GM23338 (cell line): ENCODE results near the gene NDUFS7. TPM values are rescaled to one million over a fixed set of nuclear protein-coding genes. Genes with fewer than 3 reads are reported as not detected.

Experiments
- ATAC-seq: fragments of 200-7000 bp; cut with Tn5 transposase; 3 replicates; pipeline ENCODE4 v1.9.1; 2020
- DNase-seq: peaks from one replicate; pipeline ENCODE4 v3.0.0-alpha.2; 2015; ENCODE audit warnings: low spot score
- H2AFZ ChIP-seq: fragments of 200-600 bp; sonication (generic); 2 replicates; pipeline ENCODE4 v1.8.0; 2016; ENCODE audit warnings: antibody characterized with exemption, mild to moderate bottlenecking, moderate library complexity
- H3F3A ChIP-seq: fragments of 200-600 bp; sonication (generic); replicated peaks from 2 replicates; pipeline ENCODE4 v1.8.0; 2017; ENCODE audit warnings: antibody characterized with exemption, mixed run types, low read depth
- H3K27ac ChIP-seq: fragments of 200-600 bp; sonication (generic); 2 replicates; pipeline ENCODE4 v1.6.1; 2016; ENCODE audit warnings: low read depth
- H3K27me3 ChIP-seq: fragments of 200-600 bp; sonication (generic); 2 replicates; pipeline ENCODE4 v1.8.0; 2016; ENCODE audit warnings: mild to moderate bottlenecking, mixed run types, moderate library complexity; ENCODE audit not compliant: insufficient read depth
- H3K36me3 ChIP-seq: fragments of 200-600 bp; sonication (generic); 2 replicates; pipeline ENCODE4 v1.8.0; 2016; ENCODE audit warnings: mild to moderate bottlenecking; ENCODE audit not compliant: insufficient read depth
- H3K4me1 ChIP-seq: fragments of 200-600 bp; sonication (generic); 2 replicates; pipeline ENCODE4 v1.8.0; 2016; ENCODE audit warnings: mild to moderate bottlenecking, moderate library complexity; ENCODE audit not compliant: insufficient read depth
- H3K4me2 ChIP-seq: fragments of 200-600 bp; sonication (generic); 2 replicates; pipeline ENCODE4 v1.7.1; 2017; ENCODE audit warnings: mixed run types
- H3K4me3 ChIP-seq: fragments of 200-600 bp; sonication (generic); 2 replicates; pipeline ENCODE4 v1.6.1; 2016; ENCODE audit warnings: mixed run types
- H3K79me2 ChIP-seq: fragments of 200-600 bp; sonication (generic); replicated peaks from 2 replicates; pipeline ENCODE4 v1.8.0; 2017; ENCODE audit warnings: mild to moderate bottlenecking; ENCODE audit not compliant: insufficient read depth
- H3K9me2 ChIP-seq: fragments of 200-600 bp; sonication (generic); 2 replicates; pipeline ENCODE4 v1.8.0; 2017; ENCODE audit not compliant: insufficient read depth
- H4K20me1 ChIP-seq: fragments of 200-600 bp; sonication (generic); replicated peaks from 2 replicates; pipeline ENCODE4 v1.8.0; 2017; ENCODE audit warnings: mild to moderate bottlenecking; ENCODE audit not compliant: insufficient read depth
- H3K27ac Mint-ChIP-seq: 2 replicates; pipeline ENCODE4 v1.8.0; 2020; ENCODE audit warnings: inconsistent platforms, mild to moderate bottlenecking, moderate library complexity, mixed read lengths
- H3K27me3 Mint-ChIP-seq: 3 replicates; pipeline ENCODE4 v1.8.0; 2022; ENCODE audit warnings: low read depth, mild to moderate bottlenecking, moderate library complexity, mixed read lengths, inconsistent platforms; ENCODE audit not compliant: insufficient read depth, poor library complexity
- H3K36me3 Mint-ChIP-seq: 3 replicates; pipeline ENCODE4 v1.8.0; 2021; ENCODE audit warnings: low read depth, mild to moderate bottlenecking, inconsistent platforms, moderate library complexity, mixed read lengths
- H3K4me1 Mint-ChIP-seq: 3 replicates; pipeline ENCODE4 v1.8.0; 2020; ENCODE audit warnings: mild to moderate bottlenecking, inconsistent platforms, mixed read lengths
- H3K4me3 Mint-ChIP-seq: 3 replicates; pipeline ENCODE4 v1.8.0; 2021; ENCODE audit warnings: moderate library complexity, mild to moderate bottlenecking, inconsistent platforms, mixed read lengths
- H3K9me3 Mint-ChIP-seq: 3 replicates; pipeline ENCODE4 v1.8.0; 2020; ENCODE audit warnings: moderate library complexity, mild to moderate bottlenecking, inconsistent platforms, mixed read lengths
- CREB1 ChIP-seq: fragments of 250-450 bp; sonication (Bioruptor Pico); IDR thresholded peaks from 2 replicates; pipeline ENCODE4 v1.5.0; 2020; ENCODE audit warnings: low read depth, mild to moderate bottlenecking, moderate library complexity
- EZH2 ChIP-seq: fragments of 200-600 bp; sonication (generic); IDR thresholded peaks from one replicate; pipeline ENCODE4 v1.8.0; 2017; ENCODE audit warnings: antibody characterized with exemption, mild to moderate bottlenecking, low read depth; ENCODE audit not compliant: unreplicated experiment
- EZH2phosphoT487 ChIP-seq: fragments of 200-600 bp; sonication (generic); IDR thresholded peaks from one replicate; pipeline ENCODE4 v1.8.1; 2018; ENCODE audit warnings: antibody characterized with exemption; ENCODE audit not compliant: unreplicated experiment
- JUNB ChIP-seq: IDR thresholded peaks from one replicate; pipeline ENCODE4 v1.6.1; 2016; ENCODE audit warnings: antibody characterized with exemption; ENCODE audit not compliant: unreplicated experiment
- NANOG ChIP-seq: IDR thresholded peaks from 2 replicates; pipeline ENCODE4 v1.6.1; 2016; ENCODE audit warnings: antibody characterized with exemption, borderline replicate concordance
- POLR2AphosphoS5 ChIP-seq: IDR thresholded peaks from 2 replicates; pipeline ENCODE4 v1.6.1; 2016; ENCODE audit warnings: antibody characterized with exemption, low read depth
- STAT1 ChIP-seq: IDR thresholded peaks from one replicate; pipeline ENCODE4 v1.6.1; 2016; ENCODE audit warnings: antibody characterized with exemption; ENCODE audit not compliant: unreplicated experiment
- ZNF114 ChIP-seq: fragments of 250-450 bp; sonication (Bioruptor Pico); IDR thresholded peaks from 2 replicates; pipeline ENCODE4 v1.5.0; 2020; ENCODE audit warnings: mild to moderate bottlenecking, moderate library complexity
- ZNF331 ChIP-seq: fragments of 250-450 bp; sonication (Bioruptor Pico); IDR thresholded peaks from 2 replicates; pipeline ENCODE4 v1.5.0; 2020; ENCODE audit warnings: low read depth, mild to moderate bottlenecking, moderate library complexity
- ZNF462 ChIP-seq: fragments of 250-450 bp; sonication (Bioruptor Pico); IDR thresholded peaks from 2 replicates; pipeline ENCODE4 v1.5.0; 2020; ENCODE audit warnings: mild to moderate bottlenecking, moderate library complexity
- polyA plus RNA-seq: library from polyadenylated mRNA; unstranded; fragments of >200 nt; fragmentation: Nextera tagmentation; extraction: Ambion mirVana; gene quantifications from 2 replicates; pipeline ENCODE4 v1.2.1, GENCODE V29; 2016
- total RNA-seq: library from RNA; depleted of rRNA; stranded (reverse); fragments of >200 nt; shearing (Covaris generic); gene quantifications from 2 replicates; pipeline ENCODE4 v1.2.3, GENCODE V29; 2014
- TF ChIP-seq, protein P1 (sequence below), 2 experiments: fragments of 200-600 bp in 1 of 2; sonication (generic) in 1 of 2; conservative IDR thresholded peaks; 2 replicates each; pipeline versions ENCODE4 v1.5.1 to v1.6.1; 2016 to 2017; ENCODE audit warnings: antibody characterized with exemption in 2 of 2, low read depth in 2 of 2, mild to moderate bottlenecking in 2 of 2, moderate library complexity in 1 of 2
- TF ChIP-seq, protein P2 (sequence below): IDR thresholded peaks from one replicate; pipeline ENCODE4 v1.6.1; 2018; ENCODE audit warnings: antibody characterized with exemption; ENCODE audit not compliant: unreplicated experiment
- TF ChIP-seq, protein P3 (sequence below): IDR thresholded peaks from 2 replicates; pipeline ENCODE4 v1.6.1; 2016; ENCODE audit warnings: antibody characterized with exemption

Gene NDUFS7
- total and polyA plus RNA-seq, 2 experiments from 2014 or later: 132 to 203 TPM

GRCh38 chr19:1411255-1412191 is 27.8 kb downstream of the NDUFS7 start:
- TF ChIP-seq CREB1 (CRISPR knock-in tag) (no peak), ZNF114 (no peak), EZH2 (no peak), ZNF331 (CRISPR knock-in tag) (no peak), EZH2phosphoT487 (no peak), JUNB (no peak), NANOG (no peak), POLR2AphosphoS5 (no peak), ZNF462 (CRISPR knock-in tag) (no peak), STAT1 (no peak)
- TF ChIP-seq, protein P1, sequence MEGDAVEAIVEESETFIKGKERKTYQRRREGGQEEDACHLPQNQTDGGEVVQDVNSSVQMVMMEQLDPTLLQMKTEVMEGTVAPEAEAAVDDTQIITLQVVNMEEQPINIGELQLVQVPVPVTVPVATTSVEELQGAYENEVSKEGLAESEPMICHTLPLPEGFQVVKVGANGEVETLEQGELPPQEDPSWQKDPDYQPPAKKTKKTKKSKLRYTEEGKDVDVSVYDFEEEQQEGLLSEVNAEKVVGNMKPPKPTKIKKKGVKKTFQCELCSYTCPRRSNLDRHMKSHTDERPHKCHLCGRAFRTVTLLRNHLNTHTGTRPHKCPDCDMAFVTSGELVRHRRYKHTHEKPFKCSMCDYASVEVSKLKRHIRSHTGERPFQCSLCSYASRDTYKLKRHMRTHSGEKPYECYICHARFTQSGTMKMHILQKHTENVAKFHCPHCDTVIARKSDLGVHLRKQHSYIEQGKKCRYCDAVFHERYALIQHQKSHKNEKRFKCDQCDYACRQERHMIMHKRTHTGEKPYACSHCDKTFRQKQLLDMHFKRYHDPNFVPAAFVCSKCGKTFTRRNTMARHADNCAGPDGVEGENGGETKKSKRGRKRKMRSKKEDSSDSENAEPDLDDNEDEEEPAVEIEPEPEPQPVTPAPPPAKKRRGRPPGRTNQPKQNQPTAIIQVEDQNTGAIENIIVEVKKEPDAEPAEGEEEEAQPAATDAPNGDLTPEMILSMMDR (conservative IDR thresholded peaks at IDR 0.05; ENCODE audit: low read depth in 2 of 2): no peak
- TF ChIP-seq, protein P2, sequence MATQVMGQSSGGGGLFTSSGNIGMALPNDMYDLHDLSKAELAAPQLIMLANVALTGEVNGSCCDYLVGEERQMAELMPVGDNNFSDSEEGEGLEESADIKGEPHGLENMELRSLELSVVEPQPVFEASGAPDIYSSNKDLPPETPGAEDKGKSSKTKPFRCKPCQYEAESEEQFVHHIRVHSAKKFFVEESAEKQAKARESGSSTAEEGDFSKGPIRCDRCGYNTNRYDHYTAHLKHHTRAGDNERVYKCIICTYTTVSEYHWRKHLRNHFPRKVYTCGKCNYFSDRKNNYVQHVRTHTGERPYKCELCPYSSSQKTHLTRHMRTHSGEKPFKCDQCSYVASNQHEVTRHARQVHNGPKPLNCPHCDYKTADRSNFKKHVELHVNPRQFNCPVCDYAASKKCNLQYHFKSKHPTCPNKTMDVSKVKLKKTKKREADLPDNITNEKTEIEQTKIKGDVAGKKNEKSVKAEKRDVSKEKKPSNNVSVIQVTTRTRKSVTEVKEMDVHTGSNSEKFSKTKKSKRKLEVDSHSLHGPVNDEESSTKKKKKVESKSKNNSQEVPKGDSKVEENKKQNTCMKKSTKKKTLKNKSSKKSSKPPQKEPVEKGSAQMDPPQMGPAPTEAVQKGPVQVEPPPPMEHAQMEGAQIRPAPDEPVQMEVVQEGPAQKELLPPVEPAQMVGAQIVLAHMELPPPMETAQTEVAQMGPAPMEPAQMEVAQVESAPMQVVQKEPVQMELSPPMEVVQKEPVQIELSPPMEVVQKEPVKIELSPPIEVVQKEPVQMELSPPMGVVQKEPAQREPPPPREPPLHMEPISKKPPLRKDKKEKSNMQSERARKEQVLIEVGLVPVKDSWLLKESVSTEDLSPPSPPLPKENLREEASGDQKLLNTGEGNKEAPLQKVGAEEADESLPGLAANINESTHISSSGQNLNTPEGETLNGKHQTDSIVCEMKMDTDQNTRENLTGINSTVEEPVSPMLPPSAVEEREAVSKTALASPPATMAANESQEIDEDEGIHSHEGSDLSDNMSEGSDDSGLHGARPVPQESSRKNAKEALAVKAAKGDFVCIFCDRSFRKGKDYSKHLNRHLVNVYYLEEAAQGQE: no peak
- TF ChIP-seq, protein P3, sequence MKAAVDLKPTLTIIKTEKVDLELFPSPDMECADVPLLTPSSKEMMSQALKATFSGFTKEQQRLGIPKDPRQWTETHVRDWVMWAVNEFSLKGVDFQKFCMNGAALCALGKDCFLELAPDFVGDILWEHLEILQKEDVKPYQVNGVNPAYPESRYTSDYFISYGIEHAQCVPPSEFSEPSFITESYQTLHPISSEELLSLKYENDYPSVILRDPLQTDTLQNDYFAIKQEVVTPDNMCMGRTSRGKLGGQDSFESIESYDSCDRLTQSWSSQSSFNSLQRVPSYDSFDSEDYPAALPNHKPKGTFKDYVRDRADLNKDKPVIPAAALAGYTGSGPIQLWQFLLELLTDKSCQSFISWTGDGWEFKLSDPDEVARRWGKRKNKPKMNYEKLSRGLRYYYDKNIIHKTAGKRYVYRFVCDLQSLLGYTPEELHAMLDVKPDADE: no peak
- peaks cover 34% of the 10 kb centered on the region for H3K36me3 Mint-ChIP-seq
- H3K27me3 Mint-ChIP-seq: peaks cover 32% of the 10 kb centered on the region
- no peak for ATAC-seq
- peak overlapping the region; percentile 95; the same call in 2 of the 3 replicates for H3K4me3 Mint-ChIP-seq
- H2AFZ ChIP-seq: no peak overlapping the region
- no peak overlapping the region for H3K4me3 ChIP-seq
- DNase-seq: no peak
- H3K4me1 ChIP-seq: peaks cover 33% of the 10 kb centered on the region
- H3K9me3 Mint-ChIP-seq: no peaks in the 10 kb centered on the region
- H3K9me2 ChIP-seq: no peaks in the 10 kb centered on the region
- no peaks in the 10 kb centered on the region for H3K27me3 ChIP-seq
- H3K27ac ChIP-seq: peak overlapping the region; percentile 26; the same call in 1 of the 2 replicates
- peak overlapping the region; percentile 81 for H3K27ac Mint-ChIP-seq
- peak overlapping the region; percentile 96; the same call in 1 of the 2 replicates for H3K4me2 ChIP-seq
- H3K79me2 ChIP-seq: peaks cover 87% of the 10 kb centered on the region
- peaks cover 52% of the 10 kb centered on the region for H3K4me1 Mint-ChIP-seq
- H4K20me1 ChIP-seq: peaks cover 56% of the 10 kb centered on the region
- peaks cover 6% of the 10 kb centered on the region for H3F3A ChIP-seq
- no peaks in the 10 kb centered on the region; the same call in 1 of the 2 replicates for H3K36me3 ChIP-seq
